ENCODE data around the gene COL9A3.

DNA sequence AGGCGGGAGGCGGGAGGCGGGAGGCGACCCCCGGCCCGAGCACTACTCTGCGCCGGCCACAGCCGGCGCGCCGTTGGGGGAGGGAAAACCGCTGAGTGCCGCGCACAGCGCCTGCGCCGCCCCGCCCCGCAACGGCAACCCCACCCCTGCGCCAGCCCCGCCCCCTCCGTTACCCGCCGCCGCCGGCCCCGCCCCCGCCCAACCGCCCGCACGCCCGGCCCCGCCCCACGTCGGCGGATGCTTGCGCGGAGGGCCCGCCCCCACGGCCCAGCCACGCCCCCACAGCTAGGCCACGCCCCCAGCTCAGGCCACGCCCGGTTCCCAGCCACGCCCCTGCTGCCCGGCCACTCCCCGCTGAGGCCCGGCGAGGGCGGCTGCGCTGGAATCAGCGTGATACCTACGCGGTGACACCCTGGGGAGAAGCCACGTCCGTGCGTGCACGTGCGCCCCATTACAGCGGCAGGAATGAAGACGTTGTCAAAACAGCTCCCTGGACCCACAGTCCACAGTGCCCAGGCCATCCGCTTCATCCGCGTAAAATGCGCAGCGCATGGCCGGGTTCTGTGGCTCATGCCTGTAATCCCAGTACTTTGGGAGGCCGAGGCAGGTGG, 45.0 kb downstream of the COL9A3 start, which contains the start of gene TCFL5:
- TF ChIP-seq POLR2AphosphoS5 (IDR thresholded peaks at IDR 0.05; ENCODE audit: low read depth, low read length) (no peak), POLR2A (IDR thresholded peaks at IDR 0.05; ENCODE audit: low read depth, low read length) (no peak)

All from GM12891 (cell line).